GM12892 (cell line): ENCODE measurements around the gene TRIM74.
"Not testable (repeated sequence)": the region's sequence is repeated elsewhere in the genome, so short reads cannot be mapped to it uniquely, and the experiment has no call there.

Experiments used
- POLR2A ChIP-seq: IDR thresholded peaks from 2 replicates; pipeline ENCODE4 v1.6.1; 2011; ENCODE audit warnings: low read depth, low read length, control low read depth
- POLR2AphosphoS5 ChIP-seq: IDR thresholded peaks from 2 replicates; pipeline ENCODE4 v1.6.1; 2011; ENCODE audit warnings: low read depth, low read length, control low read depth

DNA sequence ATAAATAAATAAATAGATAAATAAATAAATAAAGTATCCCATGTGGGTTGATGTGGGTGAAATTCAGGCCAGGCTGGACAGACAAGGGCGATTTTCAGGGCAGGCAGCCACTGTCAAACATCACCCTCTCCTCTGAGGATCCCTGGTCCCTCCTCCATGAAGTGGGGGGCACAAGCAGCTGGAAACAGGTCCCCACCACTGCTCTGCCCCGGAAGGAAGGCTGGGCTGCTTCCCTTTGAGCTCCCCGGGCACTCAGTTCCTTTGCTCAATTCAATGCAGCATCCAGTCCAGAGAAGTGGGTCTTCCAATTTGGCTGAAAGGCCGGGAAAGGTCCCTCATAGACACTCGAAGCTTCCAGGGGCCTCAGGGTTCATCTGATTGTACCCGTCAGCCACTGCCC, 11.1 kb upstream of the TRIM74 start:
- not testable (repeated sequence) for TF ChIP-seq POLR2A, POLR2AphosphoS5
